ENCODE results near the gene PTPN14.

The PTPN14 gene

GRCh38 chr1:214328770-214329469, 222.5 kb downstream of the PTPN14 start:
- H3K27ac Mint-ChIP-seq: no peak overlapping the region
- TF ChIP-seq CTCF (IDR thresholded peaks at IDR 0.05; ENCODE audit: unreplicated experiment in 3 of 3): peak; percentile 83 to 91 (median 89)
- no peak overlapping the region for H3K4me3 Mint-ChIP-seq
- peaks cover 8% of the 10 kb centered on the region for H3K36me3 Mint-ChIP-seq (ENCODE audit: low read depth)
- peaks cover 4% of the 10 kb centered on the region for H3K27me3 Mint-ChIP-seq (ENCODE audit: low read depth)
- no peaks in the 10 kb centered on the region for H3K4me1 Mint-ChIP-seq
- H3K9me3 Mint-ChIP-seq: no peaks in the 10 kb centered on the region

GRCh38 chr1:214327514-214327913, 223.9 kb downstream of the PTPN14 start:
- no peak for TF ChIP-seq CTCF (IDR thresholded peaks at IDR 0.05; ENCODE audit: unreplicated experiment in 3 of 3)
- Mint-ChIP-seq H3K9me3 (no peaks in the 10 kb centered on the region), H3K36me3 (ENCODE audit: low read depth) (peaks cover 7% of the 10 kb centered on the region), H3K4me3 (no peak overlapping the region), H3K27me3 (ENCODE audit: low read depth) (peaks cover 4% of the 10 kb centered on the region), H3K27ac (no peak overlapping the region), H3K4me1 (no peaks in the 10 kb centered on the region)

GRCh38 chr1:214326406-214326805, 225.0 kb downstream of the PTPN14 start:
- Mint-ChIP-seq H3K36me3 (ENCODE audit: low read depth) (peaks cover 12% of the 10 kb centered on the region), H3K4me3 (no peak overlapping the region), H3K27ac (no peak overlapping the region), H3K9me3 (no peaks in the 10 kb centered on the region), H3K4me1 (no peaks in the 10 kb centered on the region), H3K27me3 (ENCODE audit: low read depth) (peaks cover 4% of the 10 kb centered on the region)
- TF ChIP-seq CTCF (IDR thresholded peaks at IDR 0.05; ENCODE audit: unreplicated experiment in 3 of 3): no peak

- H3K36me3 Mint-ChIP-seq (ENCODE audit: low read depth): peaks cover 14% of the 10 kb centered on the region
- no peaks in the 10 kb centered on the region for H3K4me1 Mint-ChIP-seq
- H3K4me3 Mint-ChIP-seq: no peak overlapping the region
- no peak overlapping the region for H3K27ac Mint-ChIP-seq
- H3K9me3 Mint-ChIP-seq: no peaks in the 10 kb centered on the region
- peaks cover 4% of the 10 kb centered on the region for H3K27me3 Mint-ChIP-seq (ENCODE audit: low read depth)
- no peak for TF ChIP-seq CTCF (IDR thresholded peaks at IDR 0.05; ENCODE audit: unreplicated experiment in 3 of 3)
Observed at GRCh38 chr1:214324896-214325800, 226.3 kb downstream of the PTPN14 start.

GRCh38 chr1:214321705-214322453, 229.5 kb downstream of the PTPN14 start:
- Mint-ChIP-seq H3K27me3 (ENCODE audit: low read depth) (no peaks in the 10 kb centered on the region), H3K4me1 (peaks cover 13% of the 10 kb centered on the region), H3K36me3 (ENCODE audit: low read depth) (peaks cover 27% of the 10 kb centered on the region), H3K4me3 (no peak overlapping the region), H3K27ac (no peak overlapping the region), H3K9me3 (no peaks in the 10 kb centered on the region)
- TF ChIP-seq CTCF (IDR thresholded peaks at IDR 0.05; ENCODE audit: unreplicated experiment in 3 of 3): no peak

Measured in nephron (organoid).